NCI-H345 (cell line): ENCODE data around the gene HTRA2.
"Not testable (repeated sequence)": the region's sequence is repeated elsewhere in the genome, so short reads cannot be mapped to it uniquely, and the experiment has no call there.

Source experiments
- DNase-seq: peaks from one replicate; lab custom pipeline; 2025; lab: John Stamatoyannopoulos, UW

Gene HTRA2

DNA sequence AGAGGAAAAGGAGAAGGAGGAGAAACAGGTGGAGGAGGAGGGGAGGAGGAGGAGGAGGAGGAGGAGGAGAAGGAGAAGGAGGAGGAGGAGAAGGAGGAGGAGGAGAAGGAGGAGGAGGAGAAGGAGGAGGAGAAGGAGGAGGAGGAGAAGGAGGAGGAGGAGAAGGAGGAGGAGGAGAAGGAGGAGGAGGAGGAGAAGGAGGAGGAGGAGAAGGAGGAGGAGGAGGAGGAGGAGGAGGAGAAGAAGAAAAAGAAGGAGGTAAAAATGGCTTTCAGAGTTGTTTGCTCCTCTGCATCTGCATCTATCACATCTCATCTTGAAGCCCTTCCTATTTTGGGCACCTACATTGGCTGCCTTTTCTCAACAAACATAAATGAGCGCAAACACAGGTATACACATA lies 31.3 kb downstream of the HTRA2 start:
- not testable (repeated sequence) for DNase-seq

DNA sequence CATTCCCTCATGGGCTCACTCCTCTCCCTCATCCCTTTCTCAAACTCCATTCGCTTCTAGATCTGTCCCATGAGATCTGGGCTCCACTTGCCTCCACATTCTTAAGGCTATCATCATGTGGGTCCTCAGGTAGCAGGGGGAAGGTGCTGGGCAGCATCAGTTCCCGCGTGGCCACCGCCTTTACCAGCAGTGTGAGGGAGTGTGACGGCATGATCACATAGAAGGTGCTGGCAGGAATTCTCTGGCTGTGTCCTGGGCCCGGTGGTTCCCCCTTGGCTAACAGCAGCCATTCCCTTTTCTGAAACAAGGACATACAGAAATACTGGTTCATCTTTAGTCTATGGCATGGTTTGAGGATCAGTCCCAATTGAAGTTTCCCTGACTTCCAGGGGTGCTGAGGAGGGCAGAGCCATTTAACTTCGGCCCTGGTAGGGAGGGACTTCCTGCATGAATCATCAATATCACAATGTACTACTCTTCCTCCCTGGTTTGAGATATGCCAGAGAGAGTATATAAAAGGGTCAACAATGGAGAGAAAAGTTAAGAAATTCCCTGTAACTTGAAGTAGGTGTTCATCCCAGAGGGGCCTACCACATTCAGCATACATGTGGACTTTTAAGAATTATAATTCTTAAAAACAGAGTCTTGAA lies 32.5 kb downstream of the HTRA2 start:
- no peak for DNase-seq

DNA sequence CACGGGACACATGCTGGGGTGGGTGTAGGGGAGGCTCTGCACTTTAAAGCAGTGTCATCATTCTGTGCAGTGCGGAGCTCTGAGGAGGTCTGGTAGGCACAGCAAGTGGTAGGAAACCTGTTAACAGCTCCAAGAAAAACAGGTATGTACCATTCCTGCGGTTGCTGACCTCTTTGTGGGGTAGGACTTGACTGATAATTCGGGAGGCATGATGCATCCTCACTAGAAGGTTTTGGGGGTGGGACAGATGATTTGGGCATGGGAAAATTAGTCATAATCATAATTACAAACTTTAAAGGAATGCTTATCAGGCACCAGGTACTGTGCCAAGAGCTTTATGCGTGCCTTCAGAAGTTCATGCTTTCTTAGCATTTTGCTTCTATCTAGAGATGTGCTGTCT lies 34.5 kb downstream of the HTRA2 start:
- DNase-seq = no peak

DNA sequence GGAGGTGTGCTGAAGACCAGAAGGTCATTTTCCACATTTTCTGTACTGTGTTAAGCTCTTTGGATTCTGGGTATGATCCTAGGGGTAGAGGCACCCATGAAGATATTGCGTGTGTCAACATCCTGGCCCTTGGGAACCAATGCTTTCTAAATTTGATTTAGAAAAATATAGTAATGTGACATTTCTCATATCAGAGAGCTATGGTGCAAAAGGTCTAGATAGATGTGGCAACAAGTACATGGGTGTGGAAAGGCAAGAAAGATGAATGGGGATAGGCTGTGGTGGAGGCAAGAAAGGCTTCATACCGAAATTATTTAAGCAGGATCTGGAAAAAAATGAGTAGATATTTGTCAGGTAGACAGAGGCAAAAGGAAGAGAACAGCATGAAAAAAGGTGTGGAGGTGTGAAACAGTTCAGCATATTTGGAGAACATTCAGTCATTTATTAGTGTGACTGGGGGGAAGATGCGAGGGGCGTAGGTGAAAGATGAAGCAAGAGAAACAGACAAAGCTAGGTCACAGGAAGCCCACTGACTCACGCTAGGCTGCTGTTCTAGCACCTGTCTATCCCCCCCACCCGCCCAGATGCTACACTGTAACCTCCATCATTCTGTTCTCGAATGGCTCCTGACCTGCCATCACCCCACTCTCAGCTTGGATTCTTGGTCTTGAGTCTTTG lies 36.5 kb downstream of the HTRA2 start:
- DNase-seq = no peak

DNA sequence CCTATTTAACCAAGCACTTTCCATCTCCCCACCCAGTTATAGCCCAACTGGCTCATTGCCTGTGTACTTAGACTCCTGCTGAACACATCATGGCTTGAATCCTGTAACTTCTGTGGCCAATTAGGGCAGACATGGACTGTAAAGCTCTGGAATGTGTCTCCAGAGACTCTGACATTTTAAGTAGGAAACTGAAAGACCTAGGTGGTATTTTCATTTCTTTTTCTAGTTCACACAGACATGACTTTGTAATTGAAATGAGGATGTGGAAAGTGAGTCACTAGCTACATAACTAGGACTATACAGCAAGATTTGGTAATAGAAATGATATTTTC lies 37.0 kb downstream of the HTRA2 start:
- no peak for DNase-seq

DNA sequence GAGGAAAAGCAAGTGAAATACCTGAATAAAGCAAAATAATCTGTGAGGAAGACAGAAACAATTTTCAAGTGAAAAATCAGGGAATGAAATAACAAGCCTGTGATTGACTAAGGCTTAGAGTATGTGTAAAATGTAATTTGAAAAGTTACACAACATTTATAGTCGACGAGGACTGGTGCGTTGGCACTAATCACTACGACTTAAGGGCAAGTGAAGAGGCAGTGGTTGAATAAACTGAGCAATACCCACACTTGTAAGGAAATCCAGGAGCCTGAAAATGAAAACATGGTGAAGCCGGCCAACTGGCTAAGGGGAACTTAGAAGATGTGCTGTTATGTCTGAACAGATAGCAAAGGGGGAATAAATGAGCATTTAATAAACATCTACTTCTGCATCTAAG lies 38.1 kb downstream of the HTRA2 start:
- DNase-seq = no peak

DNA sequence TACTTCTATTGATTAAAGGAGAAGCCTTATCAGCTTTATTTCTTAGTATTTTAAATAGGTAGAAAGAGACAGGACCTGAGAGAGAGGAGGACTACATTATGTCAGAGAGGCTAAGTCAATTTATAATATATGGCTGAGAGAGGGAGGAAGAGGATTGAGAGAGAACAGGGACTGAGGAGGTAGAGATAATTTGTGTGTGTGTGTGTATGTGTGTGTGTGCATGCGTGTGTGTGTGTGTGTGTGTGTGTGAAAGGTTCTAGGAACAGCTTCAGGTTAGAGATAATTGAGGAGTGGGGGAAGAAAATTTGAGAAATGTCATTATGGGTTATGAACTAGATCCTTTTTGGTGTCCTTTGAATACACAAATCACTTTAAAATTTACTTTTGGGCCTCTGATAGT lies 40.0 kb downstream of the HTRA2 start:
- DNase-seq = no peak

DNA sequence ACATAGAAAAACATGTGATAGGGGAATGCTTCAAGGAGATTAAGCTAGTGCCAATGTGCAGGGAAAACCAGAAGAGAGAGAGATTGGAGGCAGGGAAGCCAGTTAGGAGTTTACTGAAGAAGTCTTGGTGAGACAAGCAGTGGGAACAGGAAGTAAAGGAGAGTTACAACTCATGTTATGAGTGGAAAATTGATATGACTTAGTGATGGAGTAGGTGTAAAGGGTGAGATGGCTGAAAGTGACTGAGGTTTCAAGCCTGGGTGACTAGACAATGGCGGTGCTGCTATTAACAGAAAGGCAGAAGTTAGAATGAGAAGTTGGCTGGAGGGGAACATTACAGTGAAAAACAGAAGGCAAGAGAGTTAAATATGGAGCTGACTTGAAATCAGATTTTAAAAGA lies 41.3 kb downstream of the HTRA2 start:
- DNase-seq = no peak

DNA sequence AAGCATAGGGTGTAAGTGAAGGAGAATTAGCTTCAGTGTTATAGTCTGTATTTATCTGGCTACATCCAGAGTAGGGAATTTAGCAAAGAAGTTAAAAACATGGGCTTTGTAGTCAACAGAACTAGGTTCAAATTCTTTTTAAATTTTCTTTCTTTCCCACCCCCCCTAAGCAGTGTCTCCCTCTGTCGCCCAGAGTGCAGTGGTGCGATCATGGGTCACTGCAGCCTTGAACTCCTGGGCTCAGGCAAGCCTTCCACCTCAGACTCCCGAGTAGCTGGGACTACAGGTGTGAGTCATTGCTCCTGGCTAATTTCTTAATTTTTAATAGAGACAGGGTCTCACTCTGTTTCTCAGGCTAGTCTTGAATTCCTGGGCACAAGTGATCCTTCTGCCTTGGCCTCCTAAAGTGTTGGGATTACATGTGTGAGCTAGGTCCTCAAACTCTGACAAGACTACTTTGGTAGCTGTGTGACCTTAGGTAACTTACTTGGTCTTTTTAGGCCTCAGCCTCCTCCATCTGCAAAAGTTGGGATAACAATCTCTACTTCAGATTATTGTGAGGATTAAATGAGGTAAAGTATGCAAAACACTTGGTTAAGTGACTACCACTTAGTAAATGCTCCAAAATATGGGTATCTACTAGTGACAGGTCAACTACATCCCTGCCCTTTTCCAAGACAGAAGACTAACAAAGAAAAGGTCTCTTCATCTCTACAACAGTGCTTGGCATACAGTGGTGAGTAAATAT lies 42.6 kb downstream of the HTRA2 start:
- DNase-seq = no peak

DNA sequence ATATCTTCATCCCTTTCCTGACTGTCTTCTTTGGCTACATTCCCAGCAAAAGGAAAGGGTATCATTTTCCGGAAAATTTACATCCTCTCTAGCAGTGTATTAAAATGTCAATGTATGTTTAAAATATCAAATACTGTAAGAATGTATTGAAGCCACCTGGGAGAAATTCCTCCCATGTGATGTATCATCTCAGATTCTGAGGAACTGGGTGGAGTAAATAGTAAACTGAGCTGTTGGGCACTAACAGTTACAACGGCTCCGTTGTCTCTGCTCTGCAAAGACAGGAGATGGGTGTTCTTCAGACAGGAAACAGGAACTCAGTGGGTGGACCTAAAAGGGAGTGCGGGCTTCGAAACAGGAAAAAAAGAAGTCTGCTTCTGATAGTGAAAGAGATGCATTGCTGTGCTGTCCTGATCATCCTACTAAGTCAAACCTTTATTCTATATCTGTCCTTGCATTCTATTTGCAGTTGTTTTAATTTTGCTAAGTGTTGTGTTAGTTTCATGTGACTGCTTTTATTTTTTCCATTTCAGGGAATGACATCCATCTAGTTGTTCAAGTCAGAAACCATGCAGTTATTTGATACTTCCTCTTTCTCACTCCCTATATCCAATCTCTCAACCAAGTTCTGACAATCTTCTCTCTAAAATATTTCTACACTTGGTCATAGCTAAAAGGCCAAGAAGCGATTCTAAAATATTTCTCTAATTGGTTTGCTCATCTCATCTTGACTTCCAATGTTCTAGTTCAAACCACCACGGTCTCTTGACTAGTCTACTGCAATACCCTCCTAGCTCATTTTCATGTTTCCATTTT lies 44.2 kb downstream of the HTRA2 start:
- DNase-seq = no peak

DNA sequence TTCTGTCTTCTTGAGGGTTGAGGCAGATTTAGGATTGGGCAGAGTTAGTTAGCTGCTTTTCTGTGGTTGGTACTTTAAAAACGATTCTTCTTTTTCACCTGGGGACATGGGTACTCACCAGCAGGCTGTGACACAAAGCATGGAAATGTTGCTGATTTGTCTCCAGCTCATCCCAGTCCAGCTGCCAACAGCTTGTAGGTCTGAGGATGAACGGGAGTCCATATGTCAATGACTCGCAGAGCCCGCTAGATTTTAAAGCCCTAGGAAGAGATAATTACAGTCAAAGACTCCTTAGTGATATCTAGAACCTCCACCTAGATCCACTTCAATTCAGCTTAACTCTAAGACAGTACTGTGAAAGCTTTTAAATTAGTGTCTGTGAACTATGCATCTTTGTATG lies 45.6 kb downstream of the HTRA2 start:
- DNase-seq = no peak

DNA sequence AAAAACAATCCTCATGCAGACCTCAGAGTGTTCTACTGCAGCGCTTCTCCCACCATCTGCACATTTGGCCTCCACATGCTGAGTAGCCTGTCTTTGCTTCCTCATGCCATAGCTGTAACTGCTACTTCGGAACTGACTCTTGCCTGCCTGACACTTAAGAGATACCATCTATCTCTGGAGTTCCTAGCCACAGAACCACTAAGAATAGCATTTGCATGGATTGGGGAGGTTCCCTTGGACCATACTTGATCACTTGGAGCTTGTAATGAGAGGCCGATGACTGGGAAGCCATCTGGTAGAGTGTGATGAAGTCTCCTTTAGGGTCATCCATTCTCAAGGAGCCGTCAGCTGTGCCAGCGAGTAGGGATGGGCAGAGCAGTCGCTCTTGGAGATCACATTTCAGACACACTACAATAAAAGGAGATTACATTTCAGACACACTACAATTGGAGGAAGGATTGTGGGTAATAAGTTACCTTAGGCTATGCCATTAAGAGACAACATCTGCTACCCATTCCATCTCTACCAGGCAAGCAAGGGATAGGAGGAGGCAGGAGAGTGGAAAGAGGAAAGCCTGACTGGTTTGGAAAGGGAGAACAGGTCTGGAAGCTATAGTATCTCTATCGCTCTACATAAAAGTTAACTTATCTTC lies 46.6 kb downstream of the HTRA2 start:
- no peak for DNase-seq

DNA sequence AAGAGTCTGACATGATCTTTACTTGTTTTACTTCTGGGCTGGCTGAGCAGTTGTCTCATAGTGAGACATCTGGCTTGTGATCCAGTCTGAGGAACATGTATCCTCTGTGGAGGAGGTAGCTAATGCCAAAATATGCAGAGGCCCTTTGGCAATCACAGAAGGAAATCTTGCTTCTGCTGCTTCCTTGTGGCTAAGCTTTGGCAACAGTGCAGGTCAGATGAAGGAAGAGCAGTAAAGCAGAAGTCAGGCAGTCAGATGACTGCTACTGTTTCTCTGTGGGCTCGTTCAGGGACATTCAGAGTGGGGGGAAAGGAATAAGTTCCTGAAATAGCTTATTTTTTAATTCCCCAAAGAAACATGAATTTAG lies 47.1 kb downstream of the HTRA2 start:
- no peak for DNase-seq

DNA sequence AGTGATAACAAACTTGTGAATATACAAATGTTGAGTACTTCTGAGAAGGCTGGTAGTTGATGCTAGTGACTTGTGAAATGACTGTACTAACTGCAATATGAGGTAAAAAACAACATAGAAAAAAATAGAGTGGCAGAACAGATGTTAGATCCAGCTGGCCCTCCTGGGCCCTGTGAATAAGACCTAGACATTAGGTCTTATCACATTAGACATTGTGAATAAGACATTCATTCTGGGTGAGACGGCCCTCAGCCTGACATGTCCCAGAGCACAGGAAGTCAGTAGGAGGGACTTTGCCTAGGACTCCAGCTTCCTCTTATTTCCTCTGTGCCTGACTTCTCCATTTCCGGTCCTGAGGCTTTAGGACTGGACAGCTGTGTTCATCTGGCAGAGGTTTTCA lies 47.7 kb downstream of the HTRA2 start:
- no peak for DNase-seq

DNA sequence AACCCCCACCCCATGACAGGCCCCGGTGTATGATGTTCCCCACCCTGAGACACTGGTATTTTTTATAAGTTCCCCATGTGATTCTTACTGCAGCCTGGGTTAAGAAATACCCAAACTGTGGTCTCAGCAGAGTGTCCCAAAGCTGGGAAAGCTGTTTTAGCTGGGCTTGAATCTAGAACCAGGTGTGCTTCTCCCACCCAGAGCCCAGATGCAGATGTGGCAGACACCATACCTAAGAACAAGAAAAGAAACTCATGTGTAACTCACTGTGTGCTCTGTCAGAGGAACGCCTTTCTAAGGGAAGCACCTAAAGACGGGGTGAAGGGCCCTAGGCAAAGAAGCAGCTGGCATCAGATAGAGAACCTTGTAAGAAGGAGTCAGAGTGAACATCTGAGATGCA lies 48.7 kb downstream of the HTRA2 start:
- DNase-seq = no peak

DNA sequence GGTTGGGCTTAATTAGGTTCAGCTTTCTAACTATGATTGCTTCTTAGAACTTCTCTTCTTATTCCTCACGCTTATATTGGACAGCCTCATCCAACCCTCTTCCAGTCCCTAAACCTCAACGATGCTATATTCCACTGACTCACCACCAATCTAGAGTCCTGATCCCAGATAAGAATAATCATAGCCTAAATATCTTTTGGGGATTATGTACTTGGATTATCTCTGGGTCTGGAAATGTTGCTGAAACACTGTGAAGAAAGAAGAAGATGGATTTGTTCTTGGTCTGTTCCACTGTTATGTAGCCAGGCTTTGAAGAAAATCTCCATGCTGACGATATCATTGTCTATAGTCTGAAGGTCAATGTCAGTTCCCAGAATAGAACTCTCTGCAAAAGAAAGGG lies 51.7 kb downstream of the HTRA2 start:
- no peak for DNase-seq

DNA sequence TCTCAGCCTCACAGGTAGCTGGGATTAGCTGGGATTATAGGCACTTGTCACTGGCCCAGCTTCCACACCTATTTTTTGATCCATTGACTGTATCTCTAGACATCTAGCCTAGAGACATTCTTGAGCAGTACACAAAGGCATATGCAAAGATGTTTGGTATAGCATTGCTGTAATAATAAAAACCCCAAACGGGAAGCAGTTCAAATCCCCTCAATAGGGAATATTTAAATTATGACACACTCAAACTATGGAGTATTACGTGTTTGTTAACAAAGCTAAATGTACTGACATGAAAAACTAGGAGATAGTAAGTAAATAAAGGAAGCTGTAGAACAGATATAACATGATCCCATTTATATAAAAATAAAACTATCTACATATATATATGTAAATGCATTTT lies 52.5 kb downstream of the HTRA2 start:
- DNase-seq = no peak
